NCI-H2029 treated with DMSO at 0.1 percent for 48 hours (cell line): ENCODE measurements around the gene ZSCAN18.
"Not testable (repeated sequence)": the region's sequence is repeated elsewhere in the genome, so short reads cannot be mapped to it uniquely, and the experiment has no call there.

ENCODE experiments used
- DNase-seq: peaks from one replicate; lab custom pipeline; 2025; lab: John Stamatoyannopoulos, UW

ZSCAN18 gene, protein sequence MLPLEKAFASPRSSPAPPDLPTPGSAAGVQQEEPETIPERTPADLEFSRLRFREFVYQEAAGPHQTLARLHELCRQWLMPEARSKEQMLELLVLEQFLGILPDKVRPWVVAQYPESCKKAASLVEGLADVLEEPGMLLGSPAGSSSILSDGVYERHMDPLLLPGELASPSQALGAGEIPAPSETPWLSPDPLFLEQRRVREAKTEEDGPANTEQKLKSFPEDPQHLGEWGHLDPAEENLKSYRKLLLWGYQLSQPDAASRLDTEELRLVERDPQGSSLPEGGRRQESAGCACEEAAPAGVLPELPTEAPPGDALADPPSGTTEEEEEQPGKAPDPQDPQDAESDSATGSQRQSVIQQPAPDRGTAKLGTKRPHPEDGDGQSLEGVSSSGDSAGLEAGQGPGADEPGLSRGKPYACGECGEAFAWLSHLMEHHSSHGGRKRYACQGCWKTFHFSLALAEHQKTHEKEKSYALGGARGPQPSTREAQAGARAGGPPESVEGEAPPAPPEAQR

DNA sequence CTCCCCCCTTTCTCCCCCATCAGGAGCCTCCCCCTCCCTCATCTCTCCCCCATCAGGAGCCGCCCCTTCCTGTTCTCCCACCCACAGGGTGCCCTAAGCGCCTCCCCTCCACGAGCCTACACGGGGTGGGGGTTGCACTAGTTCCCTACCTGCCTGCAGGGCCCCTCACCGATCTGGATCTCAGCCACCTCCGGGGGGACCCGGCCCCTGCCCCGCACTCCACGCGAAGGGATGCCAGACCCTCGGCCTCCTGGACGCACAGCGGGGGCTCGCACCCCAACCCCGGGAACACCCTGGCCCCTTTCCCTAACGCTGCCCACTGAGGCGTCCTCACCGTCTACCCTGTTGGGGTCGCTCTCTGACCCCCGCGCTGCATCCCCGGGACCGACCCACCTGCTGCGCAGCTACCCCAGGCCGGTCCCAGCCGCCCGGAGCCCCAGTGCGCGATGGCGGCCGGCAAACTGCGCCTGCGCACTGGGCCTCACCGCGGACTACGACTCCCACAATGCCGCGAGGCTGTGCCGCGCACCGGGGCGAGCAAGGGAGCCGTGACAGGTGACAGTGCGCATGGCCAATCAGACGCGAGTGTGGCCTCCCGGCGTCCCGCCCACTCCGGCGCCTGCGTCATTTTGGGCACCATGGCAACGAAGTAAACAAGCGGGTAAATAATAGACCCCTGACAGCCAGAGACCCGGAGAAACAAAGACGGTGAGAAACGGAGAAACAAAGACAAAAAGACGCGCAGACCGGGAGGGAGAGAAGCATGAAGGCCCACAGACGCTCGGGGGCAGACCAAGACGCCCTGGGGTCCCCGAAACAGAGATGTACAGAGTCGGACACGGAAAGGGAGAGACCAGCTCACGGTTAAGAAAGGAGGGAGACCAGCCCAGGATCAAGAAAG, at the start of gene ZSCAN18:
ZSCAN18 (minus strand) TSS at position 451 of the 901 bp plus-strand sequence. CDS start 7,964 bp downstream, outside the sequence.
- peak; percentile 71 for DNase-seq

DNA sequence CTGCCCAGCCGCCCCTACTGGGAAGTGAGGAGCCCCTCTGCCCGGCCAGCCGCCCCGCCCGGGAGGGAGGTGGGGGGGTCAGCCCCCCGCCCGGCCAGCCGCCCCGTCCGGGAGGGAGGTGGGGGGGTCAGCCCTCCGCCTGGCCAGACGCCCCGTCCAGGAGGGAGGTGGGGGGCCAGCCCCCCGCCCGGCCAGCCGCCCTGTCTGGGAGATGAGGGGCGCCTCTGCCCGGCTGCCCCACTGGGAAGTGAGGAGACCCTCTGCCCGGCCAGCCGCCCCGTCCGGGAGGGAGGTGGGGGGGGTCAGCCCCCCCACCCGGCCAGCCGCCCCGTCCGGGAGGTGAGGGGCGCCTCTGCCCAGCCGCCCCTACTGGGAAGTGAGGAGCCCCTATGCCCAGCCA, 49.4 kb upstream of the ZSCAN18 start:
- not testable (repeated sequence) for DNase-seq

DNA sequence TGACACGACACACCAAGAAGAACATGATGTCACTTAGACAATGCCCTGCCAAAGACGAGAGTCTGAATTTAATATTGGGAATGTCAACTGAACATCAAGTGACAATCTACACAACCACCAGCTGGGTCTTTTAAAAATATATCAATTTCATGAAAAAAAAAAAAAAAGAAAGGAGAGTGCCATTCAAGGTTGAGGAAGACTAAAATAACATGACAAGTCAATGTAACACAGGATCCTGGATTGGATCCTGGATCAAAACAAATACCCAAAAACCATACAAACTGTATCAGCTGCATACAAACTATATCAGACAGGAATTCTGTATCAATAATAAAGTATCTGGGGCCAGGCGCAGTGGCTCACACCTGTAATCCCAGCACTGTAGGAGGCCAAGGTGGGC, 47.8 kb upstream of the ZSCAN18 start:
- DNase-seq: no peak

DNA sequence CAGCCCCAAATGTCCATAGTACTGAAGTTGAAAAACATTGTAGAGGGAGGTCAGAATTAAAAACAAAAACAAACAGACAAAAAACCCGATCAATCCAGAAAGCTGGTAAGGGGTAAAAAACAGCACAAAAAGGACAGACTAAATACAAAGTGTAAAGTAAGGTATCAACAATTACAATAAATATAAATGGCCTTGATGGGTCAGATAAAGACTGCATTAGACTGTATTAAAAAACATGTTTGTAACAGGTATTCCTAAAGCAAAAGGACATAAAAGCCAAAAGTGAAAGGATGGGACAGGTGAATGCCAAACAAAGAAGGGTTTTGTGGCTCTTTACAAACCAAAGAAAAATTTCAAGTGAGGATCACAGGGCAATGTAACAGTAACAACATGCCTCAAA, 36.2 kb upstream of the ZSCAN18 start:
- no peak for DNase-seq

DNA sequence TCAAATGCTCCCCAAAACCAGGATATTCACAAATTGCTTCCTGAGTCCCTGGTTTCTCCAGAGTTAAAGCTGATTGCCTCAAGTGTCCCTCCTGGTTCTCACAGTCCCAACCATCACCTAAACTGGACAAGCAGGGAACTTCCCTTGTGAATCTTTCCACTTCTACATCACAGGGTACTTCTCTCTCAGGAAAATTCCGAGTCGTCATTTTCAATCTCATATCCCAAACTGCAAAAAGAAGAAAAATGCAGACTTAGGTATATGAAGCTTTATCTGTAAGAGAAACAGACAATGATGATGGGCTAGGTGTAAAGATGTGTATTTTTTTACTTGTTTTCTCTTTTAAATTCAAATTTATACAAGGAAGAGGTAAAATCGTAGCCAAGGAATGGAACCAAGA, 31.3 kb upstream of the ZSCAN18 start:
- no peak for DNase-seq

DNA sequence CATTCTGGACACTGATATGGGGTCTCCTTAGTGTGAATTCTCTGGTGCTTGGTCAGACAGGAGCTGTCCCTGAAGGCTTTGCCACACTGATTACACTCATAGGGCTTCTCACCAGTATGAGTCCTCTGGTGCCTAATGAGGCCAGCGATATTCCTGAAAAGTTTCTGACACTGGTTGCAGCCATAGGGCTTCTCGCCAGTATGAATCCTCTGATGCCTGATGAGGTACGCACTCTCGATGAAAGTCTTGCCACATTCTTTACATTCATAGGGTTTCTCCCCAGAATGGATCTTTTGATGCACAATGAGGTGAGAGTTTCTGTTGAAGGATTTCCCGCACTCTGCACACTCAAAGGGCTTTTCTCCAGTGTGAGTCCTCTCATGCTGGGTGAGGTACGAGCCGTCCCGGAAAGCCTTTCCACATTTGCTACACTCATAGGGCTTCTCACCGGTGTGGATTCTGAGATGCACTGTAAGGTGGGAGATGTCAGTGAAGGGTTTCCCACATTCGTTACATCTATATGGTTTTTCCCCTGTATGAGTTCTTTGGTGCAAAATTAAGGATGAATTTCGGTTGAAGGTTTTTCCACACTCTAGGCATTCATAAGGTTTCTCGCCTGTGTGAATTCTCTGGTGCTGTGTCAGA, 30.1 kb upstream of the ZSCAN18 start:
- DNase-seq: no peak

DNA sequence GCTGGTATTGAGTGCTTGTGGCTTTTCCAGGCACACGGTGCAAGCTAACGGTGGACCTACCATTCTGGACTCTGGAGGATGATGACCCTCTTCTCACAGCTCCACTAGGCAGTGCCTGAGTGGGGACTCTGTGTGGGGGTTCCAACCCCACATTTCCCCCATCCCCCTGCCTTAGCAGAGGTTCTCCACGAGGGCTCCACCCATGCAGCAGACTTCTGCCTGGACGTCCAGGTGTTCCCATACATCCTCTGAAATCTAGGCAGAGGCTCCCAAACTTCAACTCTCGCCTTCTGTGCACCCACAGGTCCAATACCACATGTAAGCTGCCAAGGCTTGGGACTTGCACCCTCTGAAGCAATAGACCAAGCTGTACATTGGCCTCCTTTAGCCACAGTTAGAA, 25.3 kb upstream of the ZSCAN18 start:
- no peak for DNase-seq

DNA sequence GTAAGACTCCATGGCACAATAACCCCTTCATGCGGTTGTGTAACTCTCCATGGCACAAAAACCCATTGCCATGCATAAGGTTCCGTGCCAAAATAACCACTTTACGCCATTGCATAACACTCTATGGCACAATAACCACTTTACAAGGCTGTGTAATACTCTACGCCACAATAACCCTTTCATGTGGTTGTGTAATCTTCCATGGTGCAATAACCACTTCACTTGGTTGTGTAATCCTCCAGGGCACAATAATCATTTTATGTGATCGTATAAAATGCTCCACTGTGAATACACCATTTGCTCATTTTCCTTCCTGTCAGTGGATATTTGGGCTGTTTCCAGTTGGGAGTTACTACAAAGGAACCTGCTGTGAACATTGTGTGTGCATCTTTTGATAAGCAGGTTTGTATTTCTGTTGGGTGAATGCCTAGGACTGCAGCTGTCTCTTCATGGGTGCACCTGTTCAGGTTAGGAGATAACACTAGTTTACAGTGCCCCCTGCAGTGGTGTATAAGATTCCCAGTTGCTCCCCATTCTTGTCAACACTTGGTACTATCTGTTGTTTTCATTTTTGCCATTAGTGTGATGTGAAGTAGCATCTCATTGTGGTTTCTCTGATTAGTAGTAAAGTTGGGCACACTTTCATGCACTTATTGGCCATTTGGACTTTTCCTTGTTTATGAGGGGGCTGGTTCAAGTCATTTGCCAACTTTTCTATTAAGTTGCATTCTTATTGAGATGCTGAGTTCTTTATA, 21.1 kb upstream of the ZSCAN18 start:
- DNase-seq: no peak

DNA sequence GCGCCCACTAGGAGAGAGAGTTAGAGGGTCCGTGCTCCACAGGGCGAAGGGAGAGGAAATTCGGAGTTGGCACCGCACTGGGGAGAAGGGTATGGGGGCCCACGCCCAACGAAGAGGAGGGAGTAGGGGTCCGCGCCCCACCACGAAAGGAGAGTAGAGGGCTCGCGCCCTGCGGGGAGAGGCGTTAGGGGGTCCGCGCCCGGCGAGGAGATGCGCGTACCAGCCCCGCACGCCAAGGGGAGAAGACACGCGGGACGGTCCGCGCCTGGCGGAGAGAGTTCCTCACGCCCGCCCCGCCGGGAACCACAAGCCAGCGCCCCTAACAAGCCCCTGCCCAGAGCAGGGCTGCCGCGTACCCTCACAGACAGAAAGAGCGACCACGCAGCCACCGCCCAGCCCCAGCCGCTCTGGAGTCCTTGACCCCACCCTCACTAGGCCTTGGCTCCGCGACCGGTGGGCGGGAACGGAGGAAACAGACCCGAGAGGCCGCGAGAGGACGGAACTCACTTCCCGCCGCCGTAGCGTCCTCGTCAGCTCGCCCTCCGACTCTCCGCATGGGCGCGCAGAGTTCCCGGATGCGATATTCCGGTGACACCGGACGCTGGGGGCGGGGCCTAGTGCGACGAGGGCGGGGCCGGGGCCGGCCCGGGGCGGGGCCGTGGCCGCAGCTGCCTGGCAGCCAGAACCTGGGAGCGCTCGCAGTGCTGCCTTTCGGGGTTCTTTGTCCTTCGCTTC, 20.0 kb upstream of the ZSCAN18 start:
- DNase-seq: no peak

DNA sequence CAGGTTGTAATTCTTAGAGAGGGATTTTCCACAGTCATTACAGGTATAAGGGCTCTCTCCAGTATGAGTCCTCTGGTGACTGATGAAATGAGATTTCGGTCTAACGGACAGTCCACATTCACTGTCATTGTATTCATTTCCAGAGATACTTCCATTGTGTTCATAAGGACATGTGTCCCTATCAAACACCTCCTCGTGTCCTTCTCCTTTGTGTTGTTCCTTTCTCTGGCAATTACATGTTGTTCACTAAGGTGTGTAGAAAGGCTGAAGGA, 10.5 kb upstream of the ZSCAN18 start:
- DNase-seq: no peak

DNA sequence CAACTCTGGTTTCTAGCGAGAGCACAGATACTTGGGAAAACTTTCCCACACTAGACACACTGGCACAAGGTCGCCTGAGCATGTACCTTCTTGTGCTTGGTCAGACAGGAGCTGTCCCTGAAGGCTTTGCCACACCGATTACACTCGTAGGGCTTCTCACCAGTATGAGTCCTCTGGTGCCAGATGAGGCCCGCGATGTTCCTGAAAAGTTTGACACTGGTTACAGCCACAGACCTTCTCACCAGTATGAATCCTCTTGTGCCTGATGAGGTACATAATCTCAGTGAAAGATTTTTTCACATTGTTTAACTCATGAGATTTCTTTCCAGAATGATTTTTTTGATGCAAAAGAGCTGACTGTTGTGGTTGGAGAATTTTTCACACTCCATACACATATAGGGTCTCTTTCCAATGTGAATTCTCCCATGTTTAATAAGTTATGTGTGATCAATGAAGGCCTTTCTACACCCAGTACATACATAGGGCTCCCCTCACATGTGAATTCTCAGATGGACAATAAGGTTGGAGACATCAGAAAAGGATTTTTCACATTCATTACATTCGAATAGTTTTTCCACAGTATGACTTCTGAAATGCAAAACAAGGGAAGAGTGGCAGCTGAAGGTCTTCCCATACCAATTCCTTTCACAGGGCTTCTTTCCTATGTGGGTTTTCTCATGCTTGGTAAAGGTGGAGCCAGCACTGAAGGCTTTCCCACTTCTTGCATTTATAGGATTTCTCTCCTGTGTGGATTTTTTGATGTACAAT, 9.9 kb upstream of the ZSCAN18 start:
- no peak for DNase-seq

DNA sequence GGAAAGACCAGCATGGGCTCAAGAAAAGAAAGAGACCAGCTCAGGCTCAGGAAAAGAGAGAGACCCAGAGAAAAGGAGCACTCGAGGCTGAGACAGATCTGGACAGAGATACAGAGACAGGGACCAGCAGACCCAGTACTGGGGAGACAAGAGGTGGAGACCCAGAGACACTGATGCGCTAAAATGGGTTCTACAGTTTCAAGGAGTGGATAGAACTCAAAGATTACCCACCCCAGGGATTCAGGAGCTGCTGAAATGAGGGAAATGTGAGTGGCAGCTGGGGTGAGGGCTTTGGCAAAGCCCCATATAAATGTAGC, 609 bp upstream of the ZSCAN18 start:
- no peak for DNase-seq

DNA sequence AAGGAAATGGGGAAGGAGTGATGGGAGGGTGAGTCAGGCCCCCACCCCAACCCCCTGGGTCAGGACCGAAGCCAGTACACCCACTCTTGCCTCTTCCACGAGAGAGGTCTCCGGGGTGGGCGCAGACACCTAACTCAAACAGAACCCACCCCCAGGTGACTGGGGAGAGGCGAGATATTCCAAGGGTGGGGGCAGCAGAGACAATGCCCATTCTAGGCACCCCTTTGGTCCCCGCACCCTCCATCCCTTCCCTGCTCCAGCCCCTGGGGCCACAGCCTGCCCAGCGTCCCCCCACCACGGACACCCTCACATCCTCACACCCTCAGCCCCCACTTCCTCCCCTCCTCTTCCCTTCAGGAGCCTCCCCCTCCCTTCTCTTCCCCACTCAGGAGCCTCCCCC, 682 bp downstream of the ZSCAN18 start:
- no peak for DNase-seq

DNA sequence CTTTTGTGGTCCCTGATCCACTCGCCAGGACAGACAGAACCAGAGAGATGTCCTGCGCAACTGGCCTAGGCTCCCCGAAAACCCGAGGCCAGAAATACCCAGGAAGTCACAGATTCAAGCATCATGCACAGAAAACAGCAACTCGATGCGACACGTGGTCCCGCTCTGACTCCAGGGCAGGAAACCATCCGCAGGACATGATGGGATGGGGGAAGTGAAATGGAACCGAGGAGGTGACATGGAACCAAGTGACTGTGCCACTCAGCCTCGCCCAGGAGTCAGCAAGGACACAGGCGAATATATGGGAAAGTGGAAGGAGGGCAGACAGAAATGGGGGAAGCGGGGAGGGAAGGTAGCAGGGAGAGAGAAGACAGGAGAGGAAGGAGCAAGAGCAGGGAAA, 1.1 kb downstream of the ZSCAN18 start:
- DNase-seq: no peak

DNA sequence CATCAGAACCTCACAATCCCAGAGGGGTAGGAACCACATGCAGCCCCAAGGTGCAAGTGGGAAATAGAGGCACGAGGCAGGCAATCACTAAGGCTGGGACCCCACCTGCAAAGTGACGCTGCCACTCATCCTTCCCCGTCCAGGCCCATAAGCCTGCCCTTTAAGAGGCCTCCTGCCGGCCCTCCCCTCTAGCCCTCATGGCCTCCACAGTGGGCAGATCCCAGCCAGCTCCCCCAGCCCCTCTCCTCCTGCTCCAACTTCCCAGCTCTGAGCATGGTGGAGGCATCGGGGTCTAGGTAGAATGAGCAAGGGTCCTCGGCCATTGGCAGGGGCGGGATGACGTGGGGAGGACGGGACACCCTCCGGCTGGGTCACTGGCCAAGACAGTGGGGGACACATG, 2.7 kb downstream of the ZSCAN18 start:
- no peak for DNase-seq

DNA sequence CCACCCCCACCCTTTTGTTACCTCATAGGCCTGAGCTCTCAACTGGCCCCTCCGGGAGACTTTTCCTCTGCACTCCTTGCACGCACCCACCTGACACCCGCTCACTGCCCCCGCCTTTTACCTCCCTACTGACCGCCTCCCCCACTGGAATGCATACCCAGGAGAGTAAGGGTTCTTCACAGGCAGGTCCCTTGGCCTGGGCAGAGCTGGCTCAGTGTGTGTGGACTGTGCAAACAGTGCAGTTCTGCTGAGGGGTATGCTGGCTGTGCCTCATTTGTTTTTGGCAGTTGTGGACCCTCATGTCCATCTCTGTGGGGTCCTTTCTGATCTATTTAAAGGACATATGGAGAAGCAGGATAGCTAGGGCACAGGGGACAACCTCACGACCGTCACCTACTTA, 5.0 kb downstream of the ZSCAN18 start:
- DNase-seq: no peak

DNA sequence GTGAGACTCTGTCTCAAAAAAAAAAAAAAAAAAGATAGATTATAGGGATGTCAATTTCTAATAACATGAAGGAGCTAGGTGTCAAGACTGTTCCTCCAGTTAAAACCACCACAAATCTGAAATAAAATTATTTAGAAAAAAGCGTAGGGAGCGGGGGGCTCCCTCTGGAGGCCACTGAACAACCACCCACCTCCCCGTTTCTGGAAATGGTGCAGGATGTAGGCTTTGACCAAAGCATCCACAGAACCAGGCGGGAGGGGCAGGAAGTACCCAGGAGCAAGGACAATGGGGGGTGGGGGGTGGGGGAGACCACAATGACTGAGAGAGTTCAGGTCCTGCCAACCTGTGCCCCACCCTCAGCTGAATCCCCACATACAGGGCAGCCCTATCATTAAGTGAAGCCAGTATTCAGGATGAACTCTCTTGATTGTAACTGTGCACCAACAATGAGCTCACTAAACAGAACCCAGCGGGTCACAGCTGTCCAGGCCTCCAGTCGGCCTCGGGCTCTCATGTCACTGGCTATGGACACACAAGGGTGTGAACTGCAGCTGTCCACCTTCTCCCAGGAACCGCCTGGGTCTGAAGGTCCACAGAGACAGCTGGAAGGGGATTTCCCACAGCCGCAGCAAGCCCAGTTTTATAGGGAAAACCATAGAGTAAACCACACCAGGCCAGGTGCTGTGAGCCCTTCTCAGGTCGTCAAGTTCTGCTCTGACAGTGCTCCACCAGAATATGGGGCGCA, 6.6 kb downstream of the ZSCAN18 start:
- DNase-seq: no peak

DNA sequence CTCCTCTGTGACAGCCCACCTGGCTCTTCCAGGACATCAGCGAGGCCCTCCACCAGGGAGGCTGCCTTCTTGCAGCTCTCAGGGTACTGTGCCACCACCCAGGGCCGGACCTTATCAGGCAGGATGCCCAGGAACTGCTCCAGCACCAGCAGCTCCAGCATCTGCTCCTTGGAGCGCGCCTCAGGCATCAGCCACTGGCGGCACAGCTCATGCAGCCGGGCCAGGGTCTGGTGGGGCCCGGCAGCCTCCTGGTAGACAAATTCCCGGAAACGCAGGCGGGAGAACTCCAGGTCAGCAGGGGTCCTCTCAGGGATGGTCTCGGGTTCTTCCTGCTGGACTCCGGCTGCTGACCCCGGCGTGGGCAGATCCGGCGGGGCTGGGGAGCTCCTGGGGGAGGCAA, 8.2 kb downstream of the ZSCAN18 start:
- no peak for DNase-seq

DNA sequence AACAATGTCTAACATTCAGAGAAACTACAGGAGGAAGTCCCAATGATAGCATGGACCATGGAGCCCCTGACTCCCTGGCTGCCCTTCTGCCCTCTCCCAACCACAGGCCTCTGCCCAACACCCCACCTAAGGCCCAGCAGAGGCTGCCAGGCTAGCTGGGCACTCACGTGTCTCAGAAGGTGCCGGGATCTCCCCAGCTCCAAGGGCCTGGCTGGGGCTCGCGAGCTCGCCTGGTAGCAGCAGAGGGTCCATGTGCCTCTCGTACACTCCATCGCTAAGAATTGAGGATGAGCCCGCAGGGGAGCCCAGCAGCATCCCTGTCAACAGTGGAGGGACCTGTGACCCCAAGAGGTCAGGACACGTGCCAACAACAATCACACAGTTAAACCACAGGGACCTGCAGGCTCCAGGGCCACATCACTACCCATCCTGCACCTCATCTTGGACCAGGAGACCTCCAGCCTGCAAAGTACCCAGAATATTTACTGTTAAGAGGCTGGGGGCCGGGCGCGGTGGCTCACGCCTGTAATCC, 9.4 kb downstream of the ZSCAN18 start:
- DNase-seq: no peak
